ENCODE results near the gene AATF. TPM values are rescaled to one million over a fixed set of nuclear protein-coding genes. Genes with fewer than 3 reads are reported as not detected.

AATF gene
- total RNA-seq, 1 experiment from 2014 or later = 61.0 TPM

DNA sequence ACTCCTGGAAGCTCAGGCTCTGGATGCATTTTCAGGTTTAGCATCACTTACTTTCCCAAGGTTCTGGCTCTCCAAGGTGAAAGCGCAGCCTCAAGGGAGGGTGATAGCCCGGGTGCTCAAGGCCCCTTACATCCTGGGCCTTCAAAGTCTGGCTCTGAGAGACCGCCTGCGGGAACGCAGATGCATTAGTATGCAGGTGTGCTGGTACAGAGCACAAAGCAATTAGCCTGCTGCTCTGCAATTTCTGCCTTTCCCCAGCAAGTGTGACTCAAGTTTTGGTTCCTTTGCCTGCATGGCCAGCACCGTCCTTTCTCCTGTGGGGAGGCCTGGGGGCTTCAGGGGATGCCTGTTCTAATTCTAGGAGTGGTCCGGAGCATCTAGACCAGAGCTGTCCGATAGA lies 116.2 kb downstream of the AATF start (continued):
- TF ChIP-seq ZNF138 (CRISPR knock-in tag; conservative IDR thresholded peaks at IDR 0.05) (no peak), NR3C1 (CRISPR knock-in tag; conservative IDR thresholded peaks at IDR 0.05; ENCODE audit: low read depth) (no peak)

DNA sequence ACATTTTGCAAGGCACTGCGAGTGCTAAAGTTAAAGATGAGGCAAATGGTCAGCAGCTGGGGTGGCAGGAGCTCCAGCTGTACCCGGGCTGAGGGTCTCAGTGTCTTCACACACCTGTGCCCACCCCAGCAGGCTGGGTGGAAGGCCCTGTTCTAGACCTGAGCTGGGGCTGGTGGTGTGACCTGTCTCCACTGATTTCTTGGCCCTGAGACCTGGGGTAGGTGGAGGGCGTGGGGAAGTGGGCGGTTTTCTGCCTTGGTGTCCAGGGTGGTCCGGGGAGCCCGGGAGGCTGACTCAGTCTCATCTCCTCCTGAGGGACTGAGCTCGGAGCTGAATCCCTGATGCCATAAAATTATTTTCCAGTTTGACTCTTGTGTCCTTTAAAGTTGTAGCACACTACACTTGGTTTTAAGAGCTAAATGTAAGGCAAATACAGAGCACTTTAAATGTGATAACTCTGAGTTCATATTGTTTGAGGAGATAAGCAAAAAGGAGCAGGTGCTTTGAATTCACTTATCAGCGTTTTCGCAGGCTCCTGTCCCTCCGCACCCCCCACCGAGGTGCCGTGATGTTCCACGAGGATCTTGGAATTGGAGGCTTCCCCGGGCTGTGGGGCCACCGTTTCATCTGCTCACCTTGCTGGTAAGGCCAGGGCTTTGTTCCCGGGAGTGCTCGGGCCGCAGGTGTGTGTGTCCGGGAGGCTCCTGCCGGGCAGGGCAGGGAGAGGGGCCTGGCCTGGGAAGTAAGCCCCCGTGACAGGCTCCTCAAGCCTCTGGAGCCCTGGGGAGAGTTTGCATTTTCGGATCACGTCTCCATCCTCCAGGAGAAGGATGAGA lies 117.0 kb downstream of the AATF start:
- 0 out of 2 replicates have a peak, but pooled peaks have one; percentile 14 for TF ChIP-seq SP1 (CRISPR knock-in tag; conservative IDR thresholded peaks at IDR 0.05)
- TF ChIP-seq, protein P1, sequence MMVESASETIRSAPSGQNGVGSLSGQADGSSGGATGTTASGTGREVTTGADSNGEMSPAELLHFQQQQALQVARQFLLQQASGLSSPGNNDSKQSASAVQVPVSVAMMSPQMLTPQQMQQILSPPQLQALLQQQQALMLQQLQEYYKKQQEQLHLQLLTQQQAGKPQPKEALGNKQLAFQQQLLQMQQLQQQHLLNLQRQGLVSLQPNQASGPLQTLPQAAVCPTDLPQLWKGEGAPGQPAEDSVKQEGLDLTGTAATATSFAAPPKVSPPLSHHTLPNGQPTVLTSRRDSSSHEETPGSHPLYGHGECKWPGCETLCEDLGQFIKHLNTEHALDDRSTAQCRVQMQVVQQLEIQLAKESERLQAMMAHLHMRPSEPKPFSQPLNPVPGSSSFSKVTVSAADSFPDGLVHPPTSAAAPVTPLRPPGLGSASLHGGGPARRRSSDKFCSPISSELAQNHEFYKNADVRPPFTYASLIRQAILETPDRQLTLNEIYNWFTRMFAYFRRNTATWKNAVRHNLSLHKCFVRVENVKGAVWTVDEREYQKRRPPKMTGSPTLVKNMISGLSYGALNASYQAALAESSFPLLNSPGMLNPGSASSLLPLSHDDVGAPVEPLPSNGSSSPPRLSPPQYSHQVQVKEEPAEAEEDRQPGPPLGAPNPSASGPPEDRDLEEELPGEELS (CRISPR knock-in tag; IDR thresholded peaks at IDR 0.05) = no peak
- peaks cover 78% of the 10 kb centered on the region for H3K4me1 Mint-ChIP-seq
- peaks cover 8% of the 10 kb centered on the region; the same call in 1 of the 2 replicates for H3K27me3 Mint-ChIP-seq (ENCODE audit: low read depth)
- peak overlapping the region; percentile 63 for H3K4me3 Mint-ChIP-seq
- DNase-seq (ENCODE audit: low spot score) (peak; percentile 53), ATAC-seq (peak; percentile 65)
- H3K27ac Mint-ChIP-seq = peak overlapping the region; percentile 88
- peaks cover 2% of the 10 kb centered on the region; the same call in 1 of the 2 replicates for H3K36me3 Mint-ChIP-seq
- CTCF ChIA-PET = interaction anchor here (0.6 to 2.6 kb wide), 4 partner anchors 16 to 174 kb away, joined by 3 to 12 read pairs (median 6); no protein-coding TSS in a partner anchor
- H3K9me3 Mint-ChIP-seq = no peaks in the 10 kb centered on the region
- POLR2A ChIA-PET = no interaction called here

DNA sequence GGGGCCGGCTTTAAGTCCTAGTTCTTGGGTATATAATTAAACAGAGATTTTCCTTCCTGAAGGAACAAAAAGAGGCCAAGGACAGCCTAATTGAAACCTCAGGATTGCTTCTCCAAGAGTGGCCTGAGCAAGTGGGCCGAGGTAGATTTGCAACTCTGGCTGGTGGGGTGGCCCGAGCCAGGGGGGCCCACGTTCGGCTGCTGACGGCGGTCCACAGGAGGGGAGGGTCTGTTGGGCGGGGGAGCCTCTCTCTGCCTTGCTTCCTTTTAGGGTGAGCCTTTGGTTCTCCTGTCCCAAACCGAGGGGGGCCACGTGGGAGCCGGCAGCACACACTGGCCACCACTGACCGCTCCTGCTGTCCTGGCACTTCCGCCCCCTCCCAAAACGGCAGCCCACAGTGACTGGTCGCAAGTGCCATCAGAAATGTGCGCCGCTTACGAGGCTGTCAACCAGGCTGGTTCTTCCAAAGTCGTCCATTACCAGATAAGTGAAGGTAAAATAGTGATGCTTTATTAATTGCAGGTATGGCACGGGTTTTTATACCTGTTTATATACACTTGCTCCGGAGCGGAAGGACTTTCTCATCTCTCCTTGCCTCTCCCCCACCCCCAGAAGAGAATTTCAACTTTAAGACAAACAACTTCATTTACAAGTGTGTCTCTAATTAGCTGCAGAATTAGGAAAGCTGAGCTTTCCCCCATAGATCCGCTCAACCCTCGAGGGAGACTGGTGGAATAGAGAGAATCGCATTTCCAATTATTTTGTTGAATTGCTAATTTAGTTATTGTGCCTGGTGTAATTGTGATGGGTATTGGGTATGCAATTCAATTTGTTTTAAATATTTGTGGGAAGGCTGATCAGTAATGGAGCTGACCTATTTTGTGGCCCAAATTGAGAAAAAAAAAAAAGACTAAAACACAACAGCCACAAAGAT lies 117.8 kb downstream of the AATF start:
- peak; percentile 36 for DNase-seq (ENCODE audit: low spot score)
- CTCF ChIA-PET = interaction anchor here (1.3 to 1.6 kb wide), 2 partner anchors 15 to 307 kb away, joined by 4 to 10 read pairs; no protein-coding TSS in a partner anchor

More for the DNA sequence above, 117.8 kb downstream of the AATF start:
- TF ChIP-seq TEAD1 (CRISPR knock-in tag; IDR thresholded peaks at IDR 0.05) (no peak), ZNF423 (CRISPR knock-in tag; IDR thresholded peaks at IDR 0.05) (no peak), GRHL2 (CRISPR knock-in tag; IDR thresholded peaks at IDR 0.05; ENCODE audit: insufficient replicate concordance, severe bottlenecking) (no peak), ELF4 (CRISPR knock-in tag; IDR thresholded peaks at IDR 0.05; ENCODE audit: low read depth) (no peak), FOXJ3 (CRISPR knock-in tag; IDR thresholded peaks at IDR 0.05; ENCODE audit: borderline replicate concordance) (no peak), GABPB1 (CRISPR knock-in tag; IDR thresholded peaks at IDR 0.05) (no peak), ESRRA (CRISPR knock-in tag; IDR thresholded peaks at IDR 0.05; ENCODE audit: borderline replicate concordance) (no peak), ZNF263 (CRISPR knock-in tag; IDR thresholded peaks at IDR 0.05; ENCODE audit: low read depth) (no peak), ZNF396 (CRISPR knock-in tag; IDR thresholded peaks at IDR 0.05; ENCODE audit: borderline replicate concordance) (no peak), FOXK1 (CRISPR knock-in tag; IDR thresholded peaks at IDR 0.05) (no peak), CREB1 (CRISPR knock-in tag; IDR thresholded peaks at IDR 0.05) (no peak), JAZF1 (CRISPR knock-in tag; IDR thresholded peaks at IDR 0.05) (no peak), ZNF671 (CRISPR knock-in tag; IDR thresholded peaks at IDR 0.05) (no peak), SOX15 (CRISPR knock-in tag; IDR thresholded peaks at IDR 0.05) (no peak), SP1 (CRISPR knock-in tag; conservative IDR thresholded peaks at IDR 0.05) (no peak), ZNF138 (CRISPR knock-in tag; conservative IDR thresholded peaks at IDR 0.05) (no peak)
- TF ChIP-seq, protein P2, sequence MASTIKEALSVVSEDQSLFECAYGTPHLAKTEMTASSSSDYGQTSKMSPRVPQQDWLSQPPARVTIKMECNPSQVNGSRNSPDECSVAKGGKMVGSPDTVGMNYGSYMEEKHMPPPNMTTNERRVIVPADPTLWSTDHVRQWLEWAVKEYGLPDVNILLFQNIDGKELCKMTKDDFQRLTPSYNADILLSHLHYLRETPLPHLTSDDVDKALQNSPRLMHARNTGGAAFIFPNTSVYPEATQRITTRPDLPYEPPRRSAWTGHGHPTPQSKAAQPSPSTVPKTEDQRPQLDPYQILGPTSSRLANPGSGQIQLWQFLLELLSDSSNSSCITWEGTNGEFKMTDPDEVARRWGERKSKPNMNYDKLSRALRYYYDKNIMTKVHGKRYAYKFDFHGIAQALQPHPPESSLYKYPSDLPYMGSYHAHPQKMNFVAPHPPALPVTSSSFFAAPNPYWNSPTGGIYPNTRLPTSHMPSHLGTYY (CRISPR knock-in tag; IDR thresholded peaks at IDR 0.05) = no peak
- TF ChIP-seq, protein P3, sequence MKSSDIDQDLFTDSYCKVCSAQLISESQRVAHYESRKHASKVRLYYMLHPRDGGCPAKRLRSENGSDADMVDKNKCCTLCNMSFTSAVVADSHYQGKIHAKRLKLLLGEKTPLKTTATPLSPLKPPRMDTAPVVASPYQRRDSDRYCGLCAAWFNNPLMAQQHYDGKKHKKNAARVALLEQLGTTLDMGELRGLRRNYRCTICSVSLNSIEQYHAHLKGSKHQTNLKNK (CRISPR knock-in tag; IDR thresholded peaks at IDR 0.05) = no peak
- TF ChIP-seq, protein P4, sequence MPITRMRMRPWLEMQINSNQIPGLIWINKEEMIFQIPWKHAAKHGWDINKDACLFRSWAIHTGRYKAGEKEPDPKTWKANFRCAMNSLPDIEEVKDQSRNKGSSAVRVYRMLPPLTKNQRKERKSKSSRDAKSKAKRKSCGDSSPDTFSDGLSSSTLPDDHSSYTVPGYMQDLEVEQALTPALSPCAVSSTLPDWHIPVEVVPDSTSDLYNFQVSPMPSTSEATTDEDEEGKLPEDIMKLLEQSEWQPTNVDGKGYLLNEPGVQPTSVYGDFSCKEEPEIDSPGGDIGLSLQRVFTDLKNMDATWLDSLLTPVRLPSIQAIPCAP (CRISPR knock-in tag; IDR thresholded peaks at IDR 0.05) = no peak
- peaks cover 69% of the 10 kb centered on the region for H3K4me1 Mint-ChIP-seq
- peak overlapping the region; percentile 88 for H3K27ac Mint-ChIP-seq
- H3K4me3 Mint-ChIP-seq = peak overlapping the region; percentile 63
- H3K9me3 Mint-ChIP-seq = no peaks in the 10 kb centered on the region
- POLR2A ChIA-PET = no interaction called here
- peak; percentile 5 for ATAC-seq
- peaks cover 2% of the 10 kb centered on the region; the same call in 1 of the 2 replicates for H3K36me3 Mint-ChIP-seq
- H3K27me3 Mint-ChIP-seq (ENCODE audit: low read depth) = peaks cover 8% of the 10 kb centered on the region; the same call in 1 of the 2 replicates

Measured in WTC11 (cell line).